ENCODE results near the gene TATDN3.

GRCh38 chr1:212819726-212820125, 28.0 kb downstream of the TATDN3 start:
- TF ChIP-seq POLR2A (IDR thresholded peaks at IDR 0.05) = no peak
- TF ChIP-seq, protein P1, sequence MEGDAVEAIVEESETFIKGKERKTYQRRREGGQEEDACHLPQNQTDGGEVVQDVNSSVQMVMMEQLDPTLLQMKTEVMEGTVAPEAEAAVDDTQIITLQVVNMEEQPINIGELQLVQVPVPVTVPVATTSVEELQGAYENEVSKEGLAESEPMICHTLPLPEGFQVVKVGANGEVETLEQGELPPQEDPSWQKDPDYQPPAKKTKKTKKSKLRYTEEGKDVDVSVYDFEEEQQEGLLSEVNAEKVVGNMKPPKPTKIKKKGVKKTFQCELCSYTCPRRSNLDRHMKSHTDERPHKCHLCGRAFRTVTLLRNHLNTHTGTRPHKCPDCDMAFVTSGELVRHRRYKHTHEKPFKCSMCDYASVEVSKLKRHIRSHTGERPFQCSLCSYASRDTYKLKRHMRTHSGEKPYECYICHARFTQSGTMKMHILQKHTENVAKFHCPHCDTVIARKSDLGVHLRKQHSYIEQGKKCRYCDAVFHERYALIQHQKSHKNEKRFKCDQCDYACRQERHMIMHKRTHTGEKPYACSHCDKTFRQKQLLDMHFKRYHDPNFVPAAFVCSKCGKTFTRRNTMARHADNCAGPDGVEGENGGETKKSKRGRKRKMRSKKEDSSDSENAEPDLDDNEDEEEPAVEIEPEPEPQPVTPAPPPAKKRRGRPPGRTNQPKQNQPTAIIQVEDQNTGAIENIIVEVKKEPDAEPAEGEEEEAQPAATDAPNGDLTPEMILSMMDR (IDR thresholded peaks at IDR 0.05) = no peak
